SK-N-SH treated with all-trans-retinoic acid at 6 μM for 48 hours (cell line): ENCODE data around the gene SLC4A11.

Source experiments
- PATZ1 ChIP-seq: fragments of 250-450 bp; sonication (Bioruptor Pico); IDR thresholded peaks from 2 replicates; pipeline ENCODE4 v1.8.0; 2020; ENCODE audit warnings: mild to moderate bottlenecking, moderate library complexity, borderline replicate concordance
- ZNF8 ChIP-seq: fragments of 450-650 bp; formaldehyde crosslinking; IDR thresholded peaks from 2 replicates; pipeline ENCODE4 v1.5.0; 2020; ENCODE audit warnings: mild to moderate bottlenecking, moderate library complexity

DNA sequence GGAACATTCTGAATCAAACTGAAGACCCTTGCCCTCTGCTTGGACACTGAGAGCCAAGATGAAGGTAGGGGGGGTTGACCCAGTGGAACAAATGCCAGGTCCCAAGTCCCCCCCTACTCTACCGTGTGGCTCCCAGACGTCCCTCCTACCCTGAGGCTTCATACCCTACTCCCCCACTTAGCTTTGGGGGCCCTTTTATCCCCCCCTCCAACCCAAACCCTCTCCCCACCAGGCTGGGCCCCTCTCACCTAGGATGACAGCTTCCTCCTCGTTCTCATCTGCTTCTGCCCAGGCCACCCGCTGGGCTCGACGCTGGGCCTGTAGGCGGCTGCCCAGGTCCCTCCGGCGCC, 36.0 kb downstream of the SLC4A11 start:
- no peak for TF ChIP-seq PATZ1 (CRISPR knock-in tag)
- TF ChIP-seq ZNF8 (CRISPR knock-in tag): no peak
